ENCODE results near the gene DLK2.

DNA sequence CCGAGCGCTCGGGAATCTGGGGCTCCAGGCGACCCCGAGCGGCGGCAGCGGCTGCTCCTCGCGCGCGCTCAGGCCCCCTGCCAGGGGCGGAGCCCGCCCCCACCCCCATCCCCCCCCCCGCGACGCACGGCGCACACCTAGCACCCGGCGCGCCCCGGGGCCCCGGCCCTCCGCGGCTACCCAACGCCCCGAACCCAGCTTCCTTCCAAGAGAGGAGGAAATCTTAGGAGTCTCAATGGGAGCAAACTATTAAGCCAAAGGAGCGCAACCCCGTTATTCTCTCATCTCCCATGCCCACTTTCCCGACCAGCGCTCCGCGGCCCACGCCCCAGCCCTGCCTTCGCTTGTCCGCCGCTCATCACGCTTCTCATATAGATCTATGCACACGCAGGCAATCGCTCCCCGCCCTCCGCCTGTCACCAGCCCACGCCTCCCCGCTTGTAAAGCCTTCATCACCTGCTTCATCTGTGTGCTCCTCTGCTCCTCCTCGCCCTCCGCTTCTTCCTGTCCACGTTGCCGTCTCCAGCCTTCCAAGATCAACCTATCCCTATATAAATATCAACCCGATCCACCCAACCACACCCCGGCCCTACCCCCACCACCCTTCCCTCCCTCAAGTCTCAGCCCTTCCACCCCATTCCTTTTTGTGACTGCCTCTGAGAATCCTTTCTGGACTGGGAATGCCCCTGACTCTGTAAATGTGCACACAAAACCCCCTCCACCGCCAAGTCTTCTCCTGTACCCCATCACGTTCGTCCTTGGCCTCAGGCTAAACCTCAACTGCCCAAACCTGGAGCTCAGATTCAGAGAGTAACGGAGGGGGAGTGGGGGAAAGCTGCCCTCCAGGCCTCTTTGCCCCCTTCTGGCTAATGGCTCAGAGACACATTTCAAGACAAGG is at the start of gene DLK2:
- TF ChIP-seq CTCF (IDR thresholded peaks at IDR 0.05; ENCODE audit: low read depth, low read length), result no peak
- TF ChIP-seq EZH2phosphoT487 (IDR thresholded peaks at IDR 0.05; ENCODE audit: low read depth), result no peak
